Fibroblast of peridontal ligament (primary cell): ENCODE measurements around the gene FOXI2.

Experiments
- DNase-seq: peaks from one replicate; pipeline ENCODE4 v3.0.0-alpha.2; 2010; ENCODE audit errors: extremely low read depth

FOXI2 gene

DNA sequence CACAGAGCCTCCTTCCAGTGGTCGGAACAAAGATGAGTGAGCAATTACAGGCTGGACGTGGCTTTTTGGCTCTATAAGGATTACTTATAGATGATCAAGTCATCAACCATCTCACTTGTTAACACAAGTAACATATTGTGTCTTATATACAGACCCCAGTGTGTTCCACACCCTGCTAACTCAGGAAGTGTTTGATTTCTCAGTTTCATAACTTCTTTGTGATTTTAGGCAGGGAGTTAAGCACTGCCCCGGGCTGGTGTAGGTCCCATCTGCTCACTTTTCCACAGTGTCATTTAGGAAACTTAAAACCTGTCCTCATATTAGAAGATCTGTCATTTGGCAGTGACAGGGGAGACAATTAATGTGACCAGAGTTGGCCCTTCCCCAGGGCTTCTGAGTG lies 6.2 kb downstream of the FOXI2 start:
- no peak for DNase-seq

DNA sequence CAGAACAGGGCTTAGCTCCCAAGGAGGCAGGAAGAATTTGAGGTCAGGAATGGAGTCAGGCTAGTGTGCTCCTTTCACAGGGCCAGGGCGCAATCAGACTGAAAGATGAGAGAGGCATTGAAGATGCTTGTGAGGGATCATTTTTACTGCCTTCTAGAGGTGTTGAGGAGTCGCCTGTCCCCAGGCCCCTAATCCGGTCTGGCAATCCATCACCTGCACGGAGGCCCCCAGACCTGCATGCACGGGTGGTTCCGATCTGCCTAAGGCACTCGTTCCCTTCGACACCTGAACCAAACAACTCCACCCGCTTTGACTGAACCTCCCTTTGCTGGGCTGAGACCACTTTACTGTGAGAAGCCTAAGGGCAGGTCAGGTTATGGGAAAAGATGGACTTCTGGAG lies 8.0 kb downstream of the FOXI2 start:
- DNase-seq, result no peak

GRCh38 chr10:127745861-127746260 lies 8.9 kb downstream of the FOXI2 start:
- no peak for DNase-seq

- no peak for DNase-seq
Measured at GRCh38 chr10:127755753-127756152, 18.8 kb downstream of the FOXI2 start.

DNA sequence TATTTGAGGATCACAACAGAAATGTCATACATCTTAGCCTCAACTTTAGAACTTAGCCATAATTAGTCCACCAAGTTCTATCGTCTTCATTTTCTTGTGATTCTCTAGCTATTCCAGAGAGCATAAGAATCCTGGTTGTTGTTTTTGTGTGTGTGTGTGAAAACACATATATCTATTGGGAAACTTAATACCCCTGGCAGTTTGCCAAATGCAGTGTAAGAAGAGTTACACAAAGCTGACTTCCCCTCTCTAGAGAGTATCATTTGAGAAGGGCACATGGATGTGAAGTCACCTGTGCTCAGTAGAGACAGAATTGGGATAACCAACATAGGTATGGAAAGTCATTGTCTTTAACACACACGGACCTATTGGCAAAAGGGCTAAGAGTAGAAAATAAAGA lies 19.3 kb downstream of the FOXI2 start:
- no peak for DNase-seq

DNA sequence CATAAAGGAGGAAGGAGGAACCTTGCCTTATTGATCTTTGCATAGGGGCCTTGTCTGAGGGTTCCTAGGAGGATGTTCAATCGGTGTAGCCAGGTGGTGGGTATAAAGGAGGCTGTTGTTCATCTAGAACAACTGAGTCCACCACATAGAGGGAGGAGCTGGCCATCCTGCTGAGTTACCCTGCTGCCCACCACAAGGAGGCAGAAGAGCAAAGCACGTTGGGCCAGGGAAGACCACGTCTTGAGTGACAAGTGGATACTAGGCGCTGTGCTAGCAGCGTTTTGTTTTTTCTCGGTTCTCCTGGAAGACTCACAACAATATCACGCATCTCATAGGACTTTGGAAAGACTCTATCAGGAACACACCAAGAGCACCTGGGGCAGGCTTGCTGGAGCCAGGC lies 20.0 kb downstream of the FOXI2 start:
- no peak for DNase-seq

- no peak for DNase-seq
Measured at GRCh38 chr10:127759276-127759675, 22.3 kb downstream of the FOXI2 start.

GRCh38 chr10:127762925-127763324 lies 25.9 kb downstream of the FOXI2 start:
- DNase-seq, result no peak

DNA sequence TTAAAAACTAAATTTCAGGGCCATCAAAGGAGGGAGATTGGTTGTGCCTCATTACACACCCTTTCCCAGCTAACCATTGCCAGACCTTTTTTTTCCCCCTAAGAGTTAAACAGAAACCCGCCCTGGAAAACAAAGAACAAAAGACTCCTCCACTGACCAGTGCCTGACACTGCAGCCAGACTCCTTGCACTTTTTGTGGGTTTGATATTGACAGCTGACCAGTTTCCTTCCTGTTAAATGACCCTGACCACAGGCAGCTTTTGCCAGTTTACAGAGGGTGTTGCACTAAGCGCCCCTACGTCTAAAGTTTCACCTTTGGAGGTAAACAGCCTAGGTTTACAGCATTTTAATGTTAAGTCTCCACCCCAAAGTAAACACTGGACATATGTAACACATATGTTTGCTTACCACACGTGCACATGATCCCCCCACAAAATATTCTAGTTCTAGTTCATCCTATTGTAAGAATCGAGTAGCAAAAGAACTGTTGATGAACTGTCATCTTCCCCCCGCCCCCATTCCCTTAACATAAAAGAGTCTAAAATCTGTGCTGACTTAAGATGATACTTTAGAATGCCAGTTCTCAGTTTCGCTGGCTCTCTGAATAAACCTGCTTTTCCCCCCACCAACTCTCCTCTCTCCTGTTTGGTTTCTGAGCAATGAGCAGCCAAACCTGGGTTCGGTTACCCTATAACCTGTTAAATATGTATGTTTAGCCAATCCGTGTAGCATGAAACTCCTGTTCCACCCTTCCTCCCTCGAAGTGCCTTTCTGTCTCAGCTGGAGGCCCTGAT lies 38.0 kb downstream of the FOXI2 start:
- DNase-seq, result no peak

DNA sequence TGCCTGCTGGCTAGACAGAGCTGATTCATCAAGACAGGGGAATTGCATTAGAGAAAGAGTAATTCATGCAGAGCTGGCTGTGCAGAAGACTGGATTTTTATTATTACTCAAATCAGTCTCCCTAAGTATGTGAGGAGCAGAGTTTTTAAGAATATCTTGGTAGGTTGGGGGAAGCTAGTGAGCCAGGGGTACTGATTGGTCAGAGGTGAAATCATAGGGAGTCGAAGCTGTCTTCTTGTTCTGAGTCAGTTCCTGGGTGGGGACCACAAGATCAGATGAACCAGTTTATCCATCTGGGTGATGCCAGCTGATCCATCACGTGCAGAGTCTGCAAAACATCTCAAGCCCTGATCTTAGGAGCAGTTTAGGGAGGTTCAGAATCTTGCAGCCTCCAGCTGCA lies 39.8 kb downstream of the FOXI2 start:
- DNase-seq, result no peak

GRCh38 chr10:127781412-127781811 lies 44.4 kb downstream of the FOXI2 start:
- no peak for DNase-seq

DNA sequence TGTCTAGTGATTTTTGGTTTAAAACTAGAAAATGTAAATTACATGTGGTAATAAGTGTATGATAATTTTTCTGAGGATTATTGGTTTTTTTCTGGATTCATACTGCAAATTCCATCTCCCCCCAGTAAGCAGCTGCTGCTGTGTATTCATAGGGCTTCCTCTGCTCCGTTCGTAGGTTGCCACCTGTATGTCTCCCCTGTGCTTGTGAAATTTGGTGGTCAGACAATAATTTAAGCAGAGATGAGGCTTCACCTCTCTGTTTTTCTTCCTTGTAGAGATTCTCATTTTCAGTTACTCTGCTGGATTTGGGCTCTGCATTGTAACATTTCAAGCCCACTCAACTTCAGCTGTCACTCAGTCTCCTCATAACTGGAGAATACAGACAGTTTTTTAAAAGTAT lies 50.9 kb downstream of the FOXI2 start:
- DNase-seq, result no peak

DNA sequence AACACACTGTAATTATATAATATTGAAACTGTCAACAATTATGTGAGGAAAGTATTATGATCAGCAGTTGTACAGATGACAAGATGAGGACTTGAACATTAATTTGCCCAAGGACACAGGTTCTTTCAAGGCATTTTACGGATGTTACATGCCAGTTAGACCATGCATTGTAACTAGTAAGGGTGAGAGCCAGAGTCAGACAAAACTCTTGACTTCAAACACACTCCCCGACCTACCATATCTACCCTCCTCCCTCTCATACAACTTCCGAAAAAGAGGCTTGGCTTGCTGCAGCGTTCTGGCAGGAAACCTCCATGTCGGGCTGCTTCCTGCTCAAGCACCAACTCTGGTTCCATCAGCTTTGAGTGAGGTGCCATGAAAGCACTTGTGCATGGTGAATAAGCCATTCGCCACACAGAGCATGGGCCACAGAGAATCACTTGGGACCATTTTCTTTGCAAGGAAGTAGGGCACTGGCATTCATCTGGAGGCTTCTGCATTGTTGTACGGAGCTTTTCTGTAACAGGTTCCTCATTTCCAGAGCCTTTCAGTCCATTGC lies 53.2 kb downstream of the FOXI2 start:
- no peak for DNase-seq
